Measurements from ENCODE around the gene IL36B.

The IL36B gene

DNA sequence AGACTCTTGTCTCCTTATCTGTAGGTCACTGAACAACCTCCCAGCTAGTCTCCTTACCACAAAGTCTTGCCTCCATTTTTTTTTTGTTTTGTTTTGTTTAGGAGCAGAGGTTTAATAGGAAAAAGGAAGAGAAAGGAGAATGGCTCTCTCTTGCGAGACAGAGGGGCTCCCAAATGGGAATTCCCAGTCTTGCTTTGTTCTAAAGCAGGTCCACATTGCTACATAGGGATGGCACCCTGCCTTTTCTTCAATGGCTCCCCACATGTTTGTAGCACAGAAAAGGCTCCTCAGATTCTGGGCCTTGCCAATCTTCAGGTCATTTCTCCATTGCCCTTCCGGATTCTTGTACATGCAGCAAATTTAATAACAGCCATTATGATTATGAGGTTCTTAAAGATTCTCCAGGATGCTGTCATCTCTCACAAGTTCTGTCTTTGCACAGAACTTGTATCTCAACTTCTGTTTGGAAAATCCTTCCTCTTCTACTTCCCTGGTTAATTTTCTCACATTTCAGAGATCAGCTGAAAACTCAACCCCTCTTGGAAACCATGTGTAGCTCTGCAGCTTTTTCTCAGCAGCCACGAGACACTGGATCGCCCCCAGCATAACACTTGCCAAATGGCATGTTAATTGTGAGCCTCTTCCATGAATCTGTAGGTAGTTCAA lies 38.7 kb upstream of the IL36B start:
- no peak for TF ChIP-seq CTCF (IDR thresholded peaks at IDR 0.05; ENCODE audit: extremely low read depth, missing control alignments)
- no peak for DNase-seq (ENCODE audit: low spot score)

- no peak for DNase-seq (ENCODE audit: low spot score)
- no peak for TF ChIP-seq CTCF (IDR thresholded peaks at IDR 0.05; ENCODE audit: extremely low read depth, missing control alignments)
These were observed 37.2 kb upstream of the IL36B start for GRCh38 chr2:113089916-113090315.

DNA sequence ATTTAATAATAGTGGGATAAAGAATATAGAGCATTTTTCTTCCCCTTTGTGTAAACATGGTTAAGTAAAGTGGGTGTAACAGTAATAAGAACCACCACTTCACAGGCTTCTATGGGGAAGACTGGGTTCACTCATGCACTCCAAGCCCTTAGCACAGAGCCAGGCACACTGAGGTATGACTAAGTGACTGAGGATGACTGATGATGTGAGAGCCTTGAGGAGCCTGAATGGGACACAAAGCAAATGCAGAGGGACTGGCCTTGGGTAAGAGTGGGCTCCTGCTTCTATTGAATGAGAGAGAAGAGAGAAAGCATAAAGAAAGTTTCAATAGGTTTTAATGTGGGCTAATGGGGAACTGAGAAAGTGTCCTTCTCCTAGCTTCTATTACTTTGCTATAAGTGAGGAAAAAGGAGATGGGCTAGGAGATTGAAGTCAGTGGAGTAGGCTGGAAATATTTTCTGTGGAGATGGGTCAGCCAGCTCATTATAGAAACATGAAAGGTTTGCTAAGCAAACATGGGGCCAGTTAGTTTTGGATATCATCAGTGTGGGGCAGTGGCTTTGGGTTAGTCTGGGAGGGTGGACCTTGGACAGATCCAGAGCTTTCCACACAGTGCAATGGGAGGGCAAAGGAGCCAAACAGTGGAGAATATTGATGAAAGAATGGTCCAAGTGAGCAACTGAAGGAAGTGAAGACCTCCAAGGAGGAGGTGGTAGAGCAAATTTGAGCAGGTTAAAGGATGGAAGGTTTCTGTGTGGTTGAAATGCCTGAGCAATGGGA lies 35.7 kb upstream of the IL36B start:
- no peak for DNase-seq (ENCODE audit: low spot score)
- no peak for TF ChIP-seq CTCF (IDR thresholded peaks at IDR 0.05; ENCODE audit: extremely low read depth, missing control alignments)

DNA sequence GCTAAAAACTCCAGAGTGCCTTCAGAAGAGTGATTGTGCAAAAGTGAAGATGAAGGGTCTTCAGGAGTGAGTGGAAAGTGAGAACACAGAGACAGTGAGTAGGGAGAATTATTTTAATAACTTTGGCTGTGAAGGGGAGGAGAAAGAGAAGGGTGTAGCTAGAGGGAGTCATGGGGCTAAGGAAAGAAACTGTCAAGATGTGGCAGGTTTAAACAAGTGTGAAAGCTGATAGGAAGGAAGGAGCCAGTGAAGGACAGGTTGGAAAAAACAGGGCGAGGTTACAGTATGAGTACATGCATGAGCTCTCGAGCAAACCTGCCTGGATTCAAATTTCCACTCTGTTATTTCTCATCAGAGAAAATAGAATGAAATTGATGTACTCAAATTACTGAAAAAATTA lies 32.9 kb upstream of the IL36B start:
- DNase-seq (ENCODE audit: low spot score) = no peak
- no peak for TF ChIP-seq CTCF (IDR thresholded peaks at IDR 0.05; ENCODE audit: extremely low read depth, missing control alignments)

GRCh38 chr2:113084249-113085000 lies 31.8 kb upstream of the IL36B start:
- TF ChIP-seq CTCF (IDR thresholded peaks at IDR 0.05; ENCODE audit: extremely low read depth, missing control alignments) = peak; percentile 11
- DNase-seq (ENCODE audit: low spot score) = peak; percentile 31

- no peak for TF ChIP-seq CTCF (IDR thresholded peaks at IDR 0.05; ENCODE audit: extremely low read depth, missing control alignments)
- no peak for DNase-seq (ENCODE audit: low spot score)
These were observed 30.6 kb upstream of the IL36B start for GRCh38 chr2:113083296-113083695.

All from GM20000 (cell line).